ENCODE measurements around the gene C12orf42.
"Not testable (repeated sequence)": the region's sequence is repeated elsewhere in the genome, so short reads cannot be mapped to it uniquely, and the experiment has no call there.

C12orf42 gene

DNA sequence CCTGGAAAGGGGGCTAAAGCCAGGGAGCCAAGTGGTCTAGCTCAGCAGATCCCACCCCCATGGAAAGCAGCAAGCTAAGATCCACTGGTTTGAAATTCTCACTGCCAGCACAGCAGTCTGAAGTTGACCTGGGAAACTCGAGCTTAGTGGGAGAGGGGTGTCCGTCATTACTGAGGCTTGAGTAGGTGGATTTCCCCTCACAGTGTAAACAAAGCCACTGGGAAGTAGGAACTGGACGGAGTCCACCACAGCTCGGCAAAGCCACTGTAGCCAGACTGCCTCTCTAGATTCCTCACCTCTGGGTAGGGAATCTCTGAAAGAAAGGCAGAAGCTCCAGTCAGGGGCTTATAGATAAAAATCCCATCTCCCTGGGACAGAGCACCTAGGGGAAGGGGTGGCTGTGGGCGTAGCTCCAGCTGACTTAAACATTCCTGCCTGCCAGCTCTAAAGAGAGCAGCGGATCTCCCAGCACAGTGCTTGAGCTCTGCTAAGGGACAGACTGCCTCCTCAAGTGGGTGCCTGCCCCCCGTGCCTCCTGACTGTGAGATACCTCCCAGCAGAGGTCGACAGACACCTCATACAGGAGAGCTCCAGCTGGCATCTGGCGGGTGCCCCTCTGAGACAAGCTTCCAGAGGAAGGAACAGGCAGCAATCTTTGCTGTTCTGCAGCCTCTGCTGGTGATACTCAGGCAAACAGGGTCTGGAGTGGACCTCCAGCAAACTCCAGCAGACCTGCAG, 70.8 kb downstream of the C12orf42 start:
- DNase-seq (ENCODE audit: low read depth) = not testable (repeated sequence)

DNA sequence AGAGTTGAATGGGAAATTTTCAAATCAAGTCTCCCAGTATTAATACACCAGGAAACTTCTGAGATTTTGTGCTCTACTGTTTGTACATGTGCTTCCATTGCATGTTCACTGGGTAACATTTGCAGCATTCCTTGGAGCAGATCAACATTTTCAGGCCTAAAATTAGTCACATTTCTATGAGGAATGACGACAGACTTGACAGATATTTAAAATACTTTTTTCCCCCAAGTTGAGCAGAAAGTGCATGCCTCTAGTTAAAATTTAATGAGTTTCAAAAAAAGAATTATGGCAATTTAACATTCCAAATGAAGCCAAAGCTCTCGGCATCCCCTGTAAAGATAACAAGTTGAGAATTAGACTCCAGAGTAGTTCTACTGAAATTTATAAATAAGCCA, 72.3 kb downstream of the C12orf42 start:
- DNase-seq (ENCODE audit: low read depth) = no peak

DNA sequence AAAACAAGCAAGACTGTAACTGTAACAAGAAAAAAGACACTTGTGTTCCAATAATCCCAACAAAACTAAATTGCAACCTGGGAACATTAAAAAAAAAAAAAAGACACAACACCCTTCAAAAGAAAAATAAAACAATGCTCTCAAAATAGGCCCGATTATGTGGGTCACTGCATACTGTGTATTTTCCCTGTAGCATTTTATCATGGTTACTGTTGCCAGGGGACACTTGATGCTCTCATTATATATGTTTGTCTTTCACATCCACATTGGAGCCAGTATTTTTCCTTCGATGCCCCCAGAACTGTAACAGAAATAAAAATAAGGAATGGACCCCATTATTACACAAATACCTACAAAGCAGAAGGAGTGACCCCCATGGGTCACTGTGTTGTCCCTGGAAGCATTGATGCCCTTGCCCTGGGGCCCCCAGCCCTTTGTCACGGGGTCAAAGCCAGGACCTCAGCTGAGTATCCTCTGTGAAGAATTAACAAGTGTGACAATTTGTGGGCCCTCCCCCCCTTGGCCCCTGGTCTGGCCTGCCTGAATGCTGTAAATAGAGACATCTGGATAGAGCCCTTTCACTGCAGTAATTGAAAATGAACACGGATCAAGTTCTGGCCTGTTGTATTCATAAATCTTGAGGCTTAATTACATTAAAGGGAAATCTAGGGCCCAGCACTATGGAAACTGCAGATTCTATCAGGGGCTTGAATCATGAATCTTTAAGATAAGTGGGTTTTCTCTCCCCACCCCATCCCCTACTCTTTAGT, 72.8 kb downstream of the C12orf42 start:
- no peak for DNase-seq (ENCODE audit: low read depth)

DNA sequence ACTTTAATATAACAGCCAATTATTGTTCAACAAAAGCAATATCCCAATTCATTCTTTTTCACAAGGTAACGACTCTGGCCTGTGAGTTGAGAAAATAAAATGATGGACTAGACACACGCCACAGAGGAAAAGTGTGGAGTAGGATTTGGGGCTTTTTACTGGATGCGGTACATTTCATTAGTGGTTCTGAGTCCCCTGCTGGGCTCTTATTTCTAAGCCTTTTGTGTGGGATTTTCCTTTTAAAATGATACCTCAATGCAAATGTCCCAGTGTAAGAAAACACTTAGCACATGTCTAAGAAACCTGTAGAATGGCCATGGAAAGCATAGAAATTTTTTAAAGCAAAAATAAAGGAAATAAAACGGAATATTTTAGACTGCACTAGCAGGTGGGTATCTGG, 73.4 kb downstream of the C12orf42 start:
- no peak for DNase-seq (ENCODE audit: low read depth)

DNA sequence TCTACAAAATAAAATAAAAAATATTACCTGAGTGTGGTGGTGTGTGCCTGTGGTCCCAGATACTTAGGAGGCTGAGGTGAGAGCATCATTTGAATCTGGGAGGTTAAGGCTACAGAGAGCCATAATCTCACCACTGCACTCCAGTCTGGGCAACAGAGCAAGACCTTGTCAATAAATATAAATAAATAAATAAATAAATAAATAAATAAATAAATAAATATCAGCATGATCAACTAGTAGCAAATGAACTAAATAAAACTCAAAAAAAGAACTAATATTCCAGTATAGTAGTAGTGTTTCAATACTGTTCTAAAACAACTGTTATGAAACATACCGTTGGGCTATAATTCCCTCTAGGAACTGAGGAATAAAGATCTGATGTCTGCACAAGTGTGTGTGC, 74.4 kb downstream of the C12orf42 start:
- DNase-seq (ENCODE audit: low read depth) = no peak

DNA sequence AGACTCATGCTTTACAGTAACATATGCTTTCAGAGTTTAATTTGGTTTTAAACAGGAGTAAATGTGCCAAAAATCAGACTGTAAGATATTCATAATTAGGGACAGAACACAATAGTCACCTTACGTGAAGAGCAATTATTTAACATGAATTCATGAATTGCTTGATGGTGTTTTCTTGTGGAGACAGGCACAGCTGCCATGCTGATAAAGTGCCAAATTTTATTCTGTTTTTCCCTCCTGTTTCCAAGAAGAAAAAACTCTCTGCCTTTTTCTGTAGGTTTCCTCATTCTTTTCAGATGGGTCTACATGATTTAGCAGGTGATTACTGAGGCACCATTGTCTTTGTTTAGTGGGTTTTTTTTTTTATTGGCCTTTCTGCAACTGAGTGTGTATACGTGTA, 80.1 kb downstream of the C12orf42 start:
- no peak for DNase-seq (ENCODE audit: low read depth)

DNA sequence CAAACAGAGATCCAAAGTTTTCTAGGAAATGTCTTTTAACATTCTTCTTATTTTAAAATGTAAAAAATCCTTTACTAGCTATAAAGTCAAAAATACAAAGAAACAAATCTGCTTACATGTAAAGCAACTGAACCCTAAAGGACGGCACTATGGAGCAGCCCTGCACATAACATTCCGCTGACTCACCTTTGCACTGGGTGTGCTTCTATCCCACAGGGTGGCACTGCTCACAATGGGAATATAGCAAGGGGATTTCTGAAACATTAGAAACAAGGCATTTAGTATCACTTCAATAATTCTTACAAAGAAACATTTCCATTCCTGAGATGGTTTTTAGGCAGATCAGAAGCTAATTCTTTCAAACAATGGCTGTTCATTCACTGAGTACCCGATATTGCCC, 94.3 kb downstream of the C12orf42 start:
- DNase-seq (ENCODE audit: low read depth) = no peak

DNA sequence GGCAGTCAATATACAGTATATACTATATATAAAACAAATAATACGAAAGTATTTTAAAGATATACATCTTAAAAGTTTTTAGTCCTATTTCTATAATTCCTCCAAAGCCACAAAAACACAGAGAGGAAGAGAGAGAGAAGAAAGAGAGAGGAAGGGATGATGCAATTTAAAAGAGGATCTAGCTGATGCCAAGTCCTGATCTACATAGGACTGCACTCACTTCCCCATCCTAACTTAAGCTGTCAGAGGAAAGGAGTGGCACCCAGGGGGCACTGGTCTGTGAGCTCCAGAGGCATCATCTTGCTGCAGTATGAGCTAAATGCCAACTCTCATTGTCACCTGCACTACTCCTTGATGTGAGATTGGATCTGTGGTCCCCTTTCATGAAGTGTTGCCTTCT, 95.8 kb downstream of the C12orf42 start:
- DNase-seq (ENCODE audit: low read depth) = no peak

DNA sequence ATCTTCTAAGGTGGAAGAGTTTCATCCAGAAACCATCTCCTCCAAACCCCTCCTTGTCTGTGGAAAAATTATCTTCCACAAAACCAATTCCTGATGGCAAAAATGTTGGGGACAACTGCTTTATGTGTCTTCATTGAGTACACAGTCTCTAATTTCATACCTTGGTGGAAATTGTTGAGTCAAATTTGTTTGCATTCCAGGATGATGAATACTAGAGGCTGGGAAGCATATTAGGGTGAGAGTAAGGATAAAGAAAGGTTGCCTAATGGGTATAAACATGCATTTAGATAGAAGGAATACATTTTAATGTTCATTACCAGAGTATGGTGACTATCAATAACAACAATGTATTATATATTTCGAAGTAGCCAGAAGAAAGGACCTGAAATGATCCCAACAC, 98.2 kb downstream of the C12orf42 start:
- no peak for DNase-seq (ENCODE audit: low read depth)

DNA sequence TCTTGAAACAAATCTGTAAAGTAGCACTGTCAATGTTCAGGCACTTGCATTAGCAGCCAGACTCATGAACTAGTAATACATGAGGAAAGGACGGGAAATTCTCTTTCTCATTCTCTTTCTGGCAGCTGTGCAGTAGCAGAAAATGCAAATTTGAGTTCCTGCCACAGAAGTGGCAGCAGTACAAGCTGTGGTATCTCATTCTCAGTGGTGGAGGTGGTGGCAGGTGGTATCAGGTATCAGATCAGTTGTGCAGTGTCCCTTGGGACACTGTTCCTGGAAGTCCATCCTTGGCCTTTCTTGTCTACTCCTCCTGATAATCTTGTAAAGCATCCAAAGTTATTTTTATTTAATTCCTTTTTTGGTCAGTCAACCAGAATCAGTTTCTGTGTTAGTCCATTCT, 103.0 kb downstream of the C12orf42 start:
- no peak for DNase-seq (ENCODE audit: low read depth)

DNA sequence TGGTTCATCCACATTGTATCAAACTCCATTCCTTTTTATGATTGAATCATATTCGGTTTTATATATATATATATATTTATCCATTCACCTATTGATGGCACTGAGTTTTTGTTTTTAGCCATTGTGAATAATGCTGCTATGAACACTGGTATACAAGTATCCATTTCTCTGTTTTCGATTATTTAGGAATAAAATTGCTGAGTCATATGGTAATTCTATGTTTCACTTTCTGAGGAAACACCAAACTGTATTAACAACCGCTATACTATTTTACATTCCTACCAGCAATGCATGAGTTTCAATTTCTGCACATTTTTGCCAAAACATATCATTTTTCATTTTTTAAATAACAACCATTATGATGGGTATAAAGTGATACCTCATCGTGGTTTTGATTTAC, 104.7 kb downstream of the C12orf42 start:
- no peak for DNase-seq (ENCODE audit: low read depth)

DNA sequence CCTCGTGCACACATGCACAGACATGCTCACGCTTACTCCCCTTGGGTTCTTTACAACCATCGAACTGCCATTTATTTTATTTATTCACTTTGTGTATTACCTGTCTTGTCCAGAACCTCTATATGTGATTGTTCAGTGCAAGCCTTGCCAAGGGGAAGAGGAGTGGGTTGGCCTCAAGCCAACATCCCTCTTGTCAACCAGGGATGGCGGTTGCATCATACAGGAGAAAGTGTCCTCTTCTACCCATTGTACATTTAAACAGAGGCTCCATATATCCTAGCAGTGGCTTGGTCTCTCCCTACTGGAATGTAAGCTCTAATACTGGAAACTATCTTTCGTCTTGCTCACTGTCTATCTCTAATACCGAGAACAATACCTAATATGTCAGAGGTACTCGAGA, 108.4 kb downstream of the C12orf42 start:
- DNase-seq (ENCODE audit: low read depth) = no peak

DNA sequence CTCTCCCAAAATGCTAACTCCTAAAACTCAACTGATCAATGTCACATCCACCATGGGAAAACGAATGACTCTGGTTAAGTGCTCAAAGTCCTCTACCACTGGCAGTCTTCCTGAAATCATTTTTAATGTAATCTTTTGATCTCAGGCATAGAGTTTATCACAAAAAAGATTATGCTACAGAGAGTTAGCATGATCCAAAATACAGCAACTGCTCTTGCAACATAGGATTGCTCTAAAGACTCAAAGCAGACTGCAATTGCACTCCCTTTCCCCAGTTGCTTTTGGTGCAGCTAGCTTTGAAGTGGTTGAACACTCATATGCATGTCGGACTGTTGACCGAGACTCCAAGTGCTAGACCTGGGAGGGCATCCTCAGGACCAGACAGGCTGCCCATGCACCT, 109.3 kb downstream of the C12orf42 start:
- DNase-seq (ENCODE audit: low read depth) = no peak

DNA sequence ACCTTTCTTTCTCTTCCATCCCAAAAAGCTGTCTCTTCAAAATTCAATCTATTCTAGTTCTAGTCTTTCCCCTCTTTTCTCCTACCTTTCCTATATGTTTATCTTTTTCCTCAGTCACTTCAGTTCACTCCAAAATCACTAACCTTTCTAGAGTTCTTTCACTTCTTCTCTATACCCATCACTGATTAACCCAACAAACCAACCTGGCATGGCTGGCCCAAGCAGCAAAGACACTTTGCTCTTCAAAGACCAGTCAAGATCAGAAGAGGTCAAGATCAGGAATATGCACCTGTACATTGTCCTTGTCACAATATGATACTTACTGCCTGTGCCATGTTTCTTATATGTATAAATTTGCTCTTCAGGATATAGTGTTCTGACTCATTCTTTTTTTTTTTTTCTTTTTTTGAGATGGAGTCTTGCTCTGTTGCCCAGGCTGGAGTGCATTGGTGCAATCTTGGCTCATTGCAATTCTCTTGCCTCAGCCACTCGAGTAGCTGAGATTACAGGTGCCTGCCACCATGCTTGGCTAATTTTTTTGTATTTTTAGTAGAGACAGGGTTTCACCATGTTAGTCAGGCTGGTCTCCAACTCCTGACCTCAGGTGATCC, 112.9 kb downstream of the C12orf42 start:
- no peak for DNase-seq (ENCODE audit: low read depth)

DNA sequence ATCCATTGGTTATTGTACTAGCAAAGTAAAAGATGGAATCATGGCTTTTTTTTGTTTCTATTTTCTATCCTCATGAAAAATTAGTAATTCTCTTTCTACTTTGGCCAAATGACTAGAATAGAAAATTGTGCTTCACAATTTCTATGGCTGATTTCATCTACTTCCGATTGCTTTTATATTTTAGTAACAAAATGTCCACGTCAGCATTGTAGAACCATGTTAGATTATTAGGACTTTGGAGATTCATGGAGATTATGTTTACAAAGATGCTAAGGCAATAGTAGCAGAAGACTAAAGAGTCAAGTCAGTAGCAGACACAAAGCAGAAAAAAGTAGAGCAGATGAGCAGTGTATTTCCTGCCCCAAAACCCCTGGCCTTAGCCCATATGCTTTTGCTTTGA, 113.6 kb downstream of the C12orf42 start:
- DNase-seq (ENCODE audit: low read depth) = no peak

DNA sequence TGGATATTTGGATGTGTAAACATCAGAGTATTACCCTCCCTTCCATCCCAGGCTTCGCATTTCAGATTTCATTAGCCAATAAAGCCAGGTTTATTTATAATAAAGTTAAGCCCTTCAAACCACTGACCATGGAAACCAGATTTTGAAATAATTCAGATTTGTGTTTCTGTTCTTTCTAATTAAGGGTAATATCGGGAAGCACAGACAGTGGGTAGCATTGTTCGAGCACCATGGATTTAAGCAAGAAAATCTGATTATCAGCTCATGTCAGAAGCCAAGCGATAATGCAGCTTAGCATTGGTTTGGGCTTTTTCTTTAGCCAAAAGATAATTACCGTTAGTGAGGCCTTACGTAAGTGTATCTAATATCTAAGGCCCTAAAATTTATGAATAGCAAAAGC, 116.1 kb downstream of the C12orf42 start:
- no peak for DNase-seq (ENCODE audit: low read depth)

DNA sequence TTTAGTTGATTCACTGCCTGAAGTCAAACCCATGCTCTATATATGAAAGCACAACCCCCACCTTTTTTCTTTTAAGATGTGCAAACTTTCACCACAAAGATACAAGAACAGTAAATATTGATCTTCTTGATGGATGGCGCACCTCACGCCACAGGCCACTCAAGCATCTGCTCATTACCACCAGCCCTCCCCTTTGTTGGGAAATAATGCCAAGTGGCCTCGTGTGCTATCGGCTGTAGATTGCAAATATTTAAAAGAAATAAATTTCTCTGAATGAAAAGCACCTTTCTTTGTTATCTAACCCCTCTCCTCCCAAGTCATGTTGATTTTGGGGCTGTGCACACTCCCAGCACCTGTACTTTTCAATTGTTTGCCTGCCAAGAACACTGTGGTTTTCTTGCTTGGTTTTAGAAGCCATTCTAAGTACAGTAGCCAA, 122.7 kb downstream of the C12orf42 start:
- no peak for DNase-seq (ENCODE audit: low read depth)

DNA sequence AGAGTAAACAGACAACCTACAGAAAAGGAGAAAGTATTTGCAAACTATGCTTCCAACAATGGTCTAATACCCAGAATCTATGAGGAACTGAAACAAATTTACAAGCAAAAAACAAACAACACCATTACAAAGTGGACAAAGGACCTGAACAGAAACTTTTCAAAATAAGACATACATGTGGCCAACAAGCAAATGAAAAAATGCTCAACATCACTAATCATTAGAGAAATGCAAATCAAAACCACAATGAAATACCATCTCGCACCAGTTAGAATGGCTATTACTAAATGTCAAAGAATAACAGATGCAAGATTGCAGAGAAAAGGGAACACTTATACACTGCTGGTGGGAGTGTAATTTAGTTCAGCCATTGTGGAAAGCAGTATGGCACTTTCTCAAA, 125.8 kb downstream of the C12orf42 start:
- no peak for DNase-seq (ENCODE audit: low read depth)

DNA sequence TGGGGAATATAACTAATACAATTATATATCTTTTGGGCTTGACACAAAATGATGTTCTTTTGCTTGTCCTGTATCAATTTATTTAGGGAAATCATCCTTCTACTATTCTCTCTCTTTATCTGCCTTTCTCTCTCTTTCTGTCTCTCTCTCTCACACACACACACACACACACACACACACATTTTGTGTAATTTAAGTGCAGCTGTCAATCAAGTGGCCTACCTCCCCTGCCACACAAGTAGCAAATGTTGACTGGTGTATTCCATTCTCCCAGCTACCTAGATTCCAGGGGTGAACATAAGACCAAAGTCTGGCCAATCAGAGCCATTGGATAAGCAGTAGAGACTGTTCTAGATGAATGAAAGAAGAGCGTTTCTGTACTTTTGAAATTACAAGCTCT, 127.6 kb downstream of the C12orf42 start:
- DNase-seq (ENCODE audit: low read depth) = no peak

DNA sequence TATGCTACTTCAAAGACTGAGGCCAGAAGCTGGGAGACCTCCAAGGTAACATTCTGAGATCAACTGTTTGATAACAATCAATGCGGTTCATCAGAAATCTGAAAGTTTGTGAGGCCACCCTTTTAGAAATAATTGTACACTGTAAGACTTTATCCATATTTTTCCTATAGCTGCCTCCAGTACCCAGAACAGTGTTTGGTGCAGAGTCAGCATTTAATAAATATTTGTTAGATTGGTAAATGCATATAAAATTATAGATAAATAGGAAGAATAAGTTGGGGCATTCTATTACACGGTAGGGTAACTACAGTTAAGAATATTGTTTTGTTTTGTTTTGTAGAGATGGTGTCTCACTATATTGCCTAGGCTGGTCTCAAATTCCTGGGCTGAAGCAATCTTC, 141.4 kb downstream of the C12orf42 start:
- no peak for DNase-seq (ENCODE audit: low read depth)

DNA sequence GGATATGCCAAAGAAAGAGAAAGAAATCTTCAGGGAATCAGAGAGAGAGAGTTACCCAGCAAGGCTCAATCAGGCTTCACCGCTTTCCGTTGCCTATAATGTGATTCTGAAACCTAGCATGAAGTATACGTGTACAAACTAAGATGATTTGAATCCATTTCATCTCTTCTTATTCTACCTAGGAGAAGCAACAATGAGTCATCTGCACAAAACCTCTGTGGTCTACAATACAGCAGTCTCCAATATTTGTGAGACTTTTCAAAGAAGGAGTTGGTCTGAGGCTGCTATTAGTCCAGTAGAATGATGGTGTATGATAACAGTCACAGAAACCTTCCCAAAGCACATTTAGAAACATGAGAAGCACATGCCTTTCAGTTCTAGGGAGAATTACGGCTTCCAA, 141.9 kb downstream of the C12orf42 start:
- DNase-seq (ENCODE audit: low read depth) = no peak

DNA sequence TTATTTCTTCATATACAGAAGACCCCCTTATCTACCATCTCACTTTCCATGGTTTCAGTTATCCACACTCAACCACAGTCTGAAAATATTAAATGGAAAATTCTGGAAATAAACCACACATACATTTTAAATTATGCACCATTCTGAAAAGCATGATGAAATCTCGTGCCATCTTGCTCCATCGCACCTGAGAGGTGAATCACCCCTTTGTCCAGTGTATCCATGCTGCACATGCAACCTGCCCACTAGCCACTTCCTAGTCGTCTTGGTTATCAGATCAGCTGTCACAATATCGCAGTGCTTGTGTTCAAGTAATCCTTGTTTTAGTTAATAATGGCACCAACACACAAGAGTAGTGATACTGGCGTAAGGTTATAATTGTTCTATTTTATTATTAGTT, 145.7 kb downstream of the C12orf42 start:
- DNase-seq (ENCODE audit: low read depth) = no peak

DNA sequence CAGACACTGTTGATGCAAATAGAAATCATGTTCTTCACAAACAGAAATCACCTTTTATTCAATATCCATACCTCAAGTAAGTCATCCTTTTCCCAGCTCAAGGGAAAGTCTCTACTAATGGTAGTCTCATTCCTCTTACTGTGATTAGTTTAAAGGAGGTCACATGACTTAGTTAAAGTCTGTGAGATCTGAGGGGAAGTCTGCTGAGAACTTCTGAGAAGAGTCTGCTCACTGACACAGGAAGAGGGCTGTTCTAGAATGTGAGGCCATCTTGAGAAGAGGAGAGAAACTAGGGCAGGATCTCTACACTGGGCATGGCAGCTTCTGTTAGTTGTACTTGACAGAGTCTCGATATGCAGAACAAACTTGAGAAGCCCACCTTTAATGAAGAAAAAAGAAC, 146.8 kb downstream of the C12orf42 start:
- DNase-seq (ENCODE audit: low read depth) = no peak
